Stimulated activated CD4-positive, alpha-beta T cell treated with anti-CD3 and anti-CD28 coated beads, Interleukin-4, amount 100 ng/mL, for 24 hours (primary cell): ENCODE results near the gene SGMS1.
"Not testable (repeated sequence)": the region's sequence is repeated elsewhere in the genome, so short reads cannot be mapped to it uniquely, and the experiment has no call there.

Experiments
- DNase-seq: peaks from one replicate; pipeline ENCODE4 v3.0.0-alpha.2; 2020

The SGMS1 gene

GRCh38 chr10:50392966-50393718, 230.6 kb downstream of the SGMS1 start:
- DNase-seq = no peak

DNA sequence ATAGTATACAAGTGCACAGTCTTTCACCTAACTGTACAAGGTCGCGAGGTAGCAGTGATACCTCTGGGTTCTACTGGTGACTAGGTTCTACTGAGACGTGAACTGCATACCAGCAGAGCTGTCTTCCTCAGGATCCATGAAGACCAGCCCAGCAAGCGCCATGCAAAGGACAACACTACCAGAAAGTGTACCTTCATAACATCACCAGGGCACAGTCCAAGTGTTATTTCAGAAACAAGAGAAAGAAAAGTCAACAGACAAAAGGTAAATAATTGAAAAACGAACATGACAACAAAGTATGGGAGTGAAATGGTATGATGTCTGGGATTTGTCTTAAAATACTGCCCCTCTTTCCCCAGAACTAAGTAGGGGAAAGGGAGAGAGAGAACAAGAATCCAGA, 231.3 kb downstream of the SGMS1 start:
- DNase-seq = no peak

GRCh38 chr10:50390302-50390701, 233.5 kb downstream of the SGMS1 start:
- no peak for DNase-seq

GRCh38 chr10:50388181-50388580, 235.6 kb downstream of the SGMS1 start:
- DNase-seq = no peak

- no peak for DNase-seq
Observed at GRCh38 chr10:50387732-50388073, 236.1 kb downstream of the SGMS1 start.

GRCh38 chr10:50387007-50387731, 236.6 kb downstream of the SGMS1 start:
- no peak for DNase-seq

DNA sequence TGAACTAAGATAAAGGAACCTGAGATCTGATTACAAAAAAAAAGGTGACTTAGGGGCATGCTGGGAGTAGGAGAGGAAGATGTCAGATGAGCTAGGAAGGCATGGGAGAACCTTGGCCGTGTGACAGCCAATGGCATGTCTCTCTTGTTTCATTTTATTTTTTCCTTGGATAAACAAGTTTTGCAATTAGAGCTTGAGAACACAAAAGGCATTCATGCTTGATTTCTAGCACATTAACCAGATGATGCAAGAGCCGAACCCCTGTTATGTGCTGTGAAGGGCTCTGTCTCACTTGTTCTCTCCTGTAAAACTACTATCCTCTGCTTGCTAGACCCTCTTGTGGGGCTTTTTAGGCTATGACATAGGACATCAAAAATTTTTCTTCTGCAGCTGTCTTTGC, 238.1 kb downstream of the SGMS1 start:
- DNase-seq = no peak

GRCh38 chr10:50384898-50385297, 238.9 kb downstream of the SGMS1 start:
- no peak for DNase-seq

GRCh38 chr10:50384238-50384637, 239.5 kb downstream of the SGMS1 start:
- no peak for DNase-seq

DNA sequence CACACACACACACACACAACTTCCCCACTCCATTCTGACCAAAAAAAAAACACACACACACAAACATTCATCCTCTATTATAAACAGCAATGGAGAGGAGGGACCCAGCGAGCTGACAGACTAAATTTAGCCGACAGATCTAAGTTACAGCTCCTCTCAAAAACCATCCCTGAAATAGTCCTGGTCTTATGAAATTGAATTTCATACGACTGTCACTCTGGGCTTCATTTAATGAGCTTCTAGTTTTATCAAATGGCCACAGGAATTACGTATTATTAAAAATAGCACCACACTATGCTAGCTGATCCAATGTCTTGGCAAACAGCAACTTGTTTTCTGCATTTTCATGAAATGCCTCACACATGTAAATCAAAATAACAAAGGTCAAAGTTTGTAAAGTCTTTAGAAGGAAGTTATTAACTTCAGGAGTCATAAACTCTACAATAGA, 241.2 kb downstream of the SGMS1 start:
- no peak for DNase-seq

DNA sequence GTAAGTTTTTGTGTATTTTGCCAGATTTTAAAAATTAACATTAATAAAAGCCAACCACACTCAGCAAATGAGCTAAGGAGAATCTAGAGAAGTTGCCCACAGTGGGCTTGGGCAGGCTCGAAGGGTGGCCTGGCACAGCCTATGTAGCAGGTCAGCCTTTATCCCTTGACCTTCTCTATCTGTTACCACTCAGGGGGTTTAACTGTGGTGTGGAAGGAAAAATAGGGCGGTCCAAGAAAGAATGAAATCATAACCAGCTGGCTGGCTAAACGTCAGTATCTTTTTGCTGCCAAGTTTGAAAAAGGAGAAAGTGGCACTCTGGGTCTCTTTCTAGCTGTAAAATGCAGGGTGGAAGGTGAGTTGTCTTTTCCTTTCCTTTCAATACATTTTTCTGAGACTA, 242.1 kb downstream of the SGMS1 start:
- DNase-seq = no peak

- DNase-seq = no peak
Observed at GRCh38 chr10:50379616-50380015, 244.1 kb downstream of the SGMS1 start.

- no peak for DNase-seq
Observed at GRCh38 chr10:50375745-50376144, 248.0 kb downstream of the SGMS1 start.

DNA sequence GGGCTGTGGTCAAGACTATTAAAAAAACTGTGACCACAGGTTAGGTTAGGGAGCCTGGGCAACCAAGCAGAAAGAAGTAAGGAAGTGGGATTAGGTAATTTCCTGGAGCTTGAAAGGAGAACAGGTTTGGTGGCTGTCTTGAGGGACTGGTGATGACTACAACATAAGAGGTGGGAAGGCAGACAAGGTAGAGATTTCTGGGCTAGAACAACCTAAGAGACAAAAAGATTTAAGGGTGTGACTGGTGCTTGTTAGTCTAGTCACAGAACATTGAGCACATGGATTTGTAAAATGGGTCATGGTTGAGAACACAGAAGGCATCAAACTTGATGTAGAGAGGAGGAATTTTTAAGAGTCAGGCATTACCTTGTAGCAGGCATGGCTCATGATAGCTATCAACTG, 248.7 kb downstream of the SGMS1 start:
- no peak for DNase-seq

GRCh38 chr10:50373821-50374501, 249.8 kb downstream of the SGMS1 start:
- no peak for DNase-seq

GRCh38 chr10:50369931-50370330, 253.8 kb downstream of the SGMS1 start:
- DNase-seq = no peak

DNA sequence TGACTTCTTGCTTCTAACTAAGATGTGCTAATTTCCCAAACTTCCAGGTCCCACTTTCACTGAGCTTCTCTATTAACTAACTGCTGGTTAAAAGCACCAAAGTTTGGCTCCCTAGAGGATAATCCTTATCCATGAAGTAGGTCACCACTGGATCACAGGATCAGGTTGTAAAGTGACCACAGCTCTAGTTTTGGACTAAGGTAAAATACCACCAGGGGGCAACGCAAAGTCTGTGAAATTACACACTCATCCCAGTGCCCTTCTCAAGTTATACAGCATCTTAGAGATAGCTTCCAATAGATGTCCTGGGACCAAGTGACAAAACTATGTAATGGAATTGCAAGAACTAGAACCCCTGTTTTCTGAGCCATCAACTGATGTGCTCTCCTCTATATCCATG, 256.0 kb downstream of the SGMS1 start:
- DNase-seq = peak; percentile 12

- not testable (repeated sequence) for DNase-seq
Observed at GRCh38 chr10:50366421-50366820, 257.3 kb downstream of the SGMS1 start.

DNA sequence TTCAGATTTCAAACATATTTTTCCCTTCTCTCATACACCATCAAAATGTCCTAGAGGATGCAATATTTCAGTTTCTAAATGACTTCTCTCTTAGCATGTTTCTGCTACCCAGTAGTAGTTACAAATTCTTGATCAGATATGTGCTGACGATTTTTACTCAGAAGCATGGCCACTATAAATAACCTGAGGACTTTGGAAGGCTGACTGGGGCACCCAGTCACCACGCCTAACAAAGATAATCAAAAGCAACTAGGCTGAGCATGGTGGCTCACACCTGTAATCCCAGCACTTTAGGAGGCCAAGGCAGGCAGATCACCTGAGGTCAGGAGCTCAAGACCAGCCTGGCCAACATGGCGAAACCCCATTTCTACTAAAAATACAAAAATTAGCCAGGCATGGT, 259.0 kb downstream of the SGMS1 start:
- not testable (repeated sequence) for DNase-seq

- no peak for DNase-seq
Observed at GRCh38 chr10:50362547-50363125, 261.1 kb downstream of the SGMS1 start.

DNA sequence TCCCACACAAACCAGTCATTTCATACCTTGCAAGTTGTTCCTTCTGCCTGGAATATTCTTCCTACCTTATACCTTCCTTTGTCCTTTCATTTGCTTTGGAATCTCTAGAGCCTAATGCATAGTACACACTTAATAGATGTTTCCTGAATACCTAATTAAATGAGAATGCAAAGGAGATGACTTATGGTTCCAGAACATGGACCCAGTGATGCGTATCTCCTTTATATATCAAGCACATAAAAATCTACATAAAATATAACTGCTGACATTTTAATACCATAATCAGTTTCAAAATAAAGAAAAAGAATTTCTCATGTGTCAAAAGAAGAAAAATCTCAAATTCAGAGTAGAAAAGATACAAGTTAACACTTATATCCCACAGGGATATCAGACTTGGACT, 261.8 kb downstream of the SGMS1 start:
- no peak for DNase-seq

GRCh38 chr10:50360077-50360850, 263.5 kb downstream of the SGMS1 start:
- DNase-seq = no peak
